Measurements from ENCODE around the gene LRRTM1.

LRRTM1 gene

DNA sequence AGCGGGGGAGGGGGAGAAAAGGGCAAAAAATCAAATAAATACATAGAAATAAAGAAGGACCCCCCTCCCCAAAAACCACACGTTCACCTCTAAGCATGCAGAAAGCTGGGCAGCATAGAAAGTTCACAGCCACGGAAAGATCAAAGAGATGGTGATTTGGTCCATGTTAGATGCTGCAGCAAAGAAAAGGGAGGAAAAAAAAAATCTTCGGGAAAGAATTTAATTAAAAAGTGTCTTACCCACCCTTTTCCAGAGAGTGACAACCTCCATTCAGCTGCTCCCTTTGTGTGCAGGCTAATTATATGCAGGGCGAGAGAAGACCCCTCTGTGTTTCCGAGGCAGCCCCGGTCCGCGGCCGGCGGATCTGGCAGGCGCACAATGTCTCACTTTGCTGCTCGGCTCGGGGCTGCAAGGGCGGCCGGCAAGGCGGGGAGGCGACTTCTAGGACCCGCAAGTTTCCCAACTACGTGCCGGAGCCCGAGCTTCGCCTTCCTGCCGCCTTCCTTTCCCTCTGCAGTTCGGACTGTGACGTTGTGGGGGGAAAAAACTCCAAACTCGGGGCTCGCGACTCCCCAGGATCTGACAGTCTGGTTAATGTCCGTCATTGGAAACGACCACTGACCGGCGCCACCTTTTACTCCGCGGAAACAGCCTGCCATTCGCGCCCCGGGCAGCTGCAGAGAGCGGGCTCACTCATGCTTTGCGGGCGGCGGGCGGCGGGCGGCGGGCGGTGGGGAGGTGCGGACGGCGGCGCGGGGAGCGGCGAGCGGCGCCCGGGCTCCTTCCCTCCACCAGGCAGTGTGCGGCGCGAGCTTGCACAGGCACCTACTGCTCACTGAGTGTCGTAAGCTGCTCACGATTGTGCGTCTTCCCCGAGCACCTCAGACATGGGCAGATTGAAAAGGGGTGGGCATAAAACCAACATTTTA is at the start of gene LRRTM1:
Gene LRRTM1, minus strand, starts transcription at position 844 of the 929 bp plus-strand sequence. CDS start 933 bp downstream, outside the sequence.
- DNase-seq (ENCODE audit: low read depth), result no peak

DNA sequence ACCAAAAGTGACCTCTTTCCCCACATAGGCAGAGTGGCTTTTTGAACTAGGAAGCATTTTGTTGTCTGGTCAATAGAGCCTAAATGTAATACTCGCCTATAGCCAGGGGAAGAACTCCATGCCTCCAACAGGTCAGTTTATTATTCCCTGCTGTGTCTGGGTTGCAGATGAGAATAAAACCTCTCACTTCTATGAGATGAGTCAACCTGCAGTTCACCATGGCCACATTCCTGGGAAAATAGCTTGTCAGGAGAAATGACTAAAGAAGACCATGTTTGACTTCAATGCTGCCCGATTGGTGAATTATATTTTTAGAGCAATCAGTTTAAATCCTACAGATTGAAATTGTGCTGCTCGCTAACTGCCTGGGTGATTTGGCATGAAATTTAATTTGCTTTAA is 46.7 kb upstream of the LRRTM1 start:
- DNase-seq (ENCODE audit: low read depth), result no peak

GRCh38 chr2:80348953-80349352 is 44.4 kb upstream of the LRRTM1 start:
- DNase-seq (ENCODE audit: low read depth), result no peak

DNA sequence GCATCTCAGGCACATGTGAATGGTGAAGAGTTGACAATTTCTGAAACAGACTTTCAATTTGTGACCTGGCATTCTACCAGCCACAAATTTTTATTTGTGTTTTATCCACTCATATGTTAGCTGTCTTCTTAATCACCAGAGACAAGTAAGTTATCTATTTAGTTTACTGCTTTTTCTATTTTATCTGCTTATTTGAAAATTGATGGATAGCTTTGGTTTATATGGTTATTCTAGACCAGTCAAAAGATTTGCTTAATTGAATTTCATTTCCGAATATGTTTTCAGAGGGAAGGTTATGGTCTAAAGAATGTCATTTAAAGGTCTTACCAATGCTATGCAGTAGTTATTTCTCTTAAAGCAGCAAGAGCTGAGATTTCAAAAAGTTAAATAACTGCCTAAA is 43.5 kb upstream of the LRRTM1 start:
- DNase-seq (ENCODE audit: low read depth), result no peak

DNA sequence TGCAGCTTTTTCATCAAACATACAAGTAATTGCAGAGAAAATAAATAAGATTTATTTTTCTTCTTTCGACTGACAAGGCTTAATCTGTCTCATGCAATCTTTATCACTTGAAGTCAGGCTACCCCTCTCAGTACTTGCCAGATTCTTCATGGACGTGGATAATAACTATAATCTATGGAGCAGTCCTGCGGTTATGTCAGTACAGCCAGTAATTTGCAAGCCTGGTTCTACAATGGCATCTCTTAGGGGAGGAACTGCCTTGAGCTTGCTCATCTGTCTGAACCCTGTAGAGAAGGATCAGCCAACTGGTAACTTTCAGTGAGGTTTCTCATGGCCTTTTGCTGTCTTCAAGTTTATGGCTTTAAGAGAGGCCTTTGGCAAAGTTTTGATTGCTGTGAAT is 35.5 kb upstream of the LRRTM1 start:
- no peak for DNase-seq (ENCODE audit: low read depth)

- DNase-seq (ENCODE audit: low read depth), result no peak
Measured at GRCh38 chr2:80338794-80339193, 34.2 kb upstream of the LRRTM1 start.

- no peak for DNase-seq (ENCODE audit: low read depth)
Measured at GRCh38 chr2:80335411-80335810, 30.9 kb upstream of the LRRTM1 start.

DNA sequence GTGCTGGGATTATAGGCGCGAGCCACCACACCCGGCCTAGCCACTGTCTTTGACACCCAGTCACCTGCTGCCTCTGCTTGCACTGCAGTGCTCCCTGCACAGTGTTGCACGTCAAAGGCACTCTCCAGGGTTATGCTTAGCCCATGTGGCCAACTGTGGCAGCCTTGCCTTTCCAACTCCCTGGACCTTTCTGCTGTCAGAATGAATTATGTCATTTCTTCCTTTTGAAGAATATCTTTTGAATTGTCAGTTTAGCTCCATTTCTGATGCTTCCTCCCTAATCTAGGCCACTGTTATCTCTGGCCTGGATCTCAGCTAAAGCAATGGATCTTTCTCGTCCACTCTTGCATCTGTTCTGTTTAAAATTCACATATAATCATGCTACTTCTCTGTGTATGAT is 29.3 kb upstream of the LRRTM1 start:
- DNase-seq (ENCODE audit: low read depth), result no peak

DNA sequence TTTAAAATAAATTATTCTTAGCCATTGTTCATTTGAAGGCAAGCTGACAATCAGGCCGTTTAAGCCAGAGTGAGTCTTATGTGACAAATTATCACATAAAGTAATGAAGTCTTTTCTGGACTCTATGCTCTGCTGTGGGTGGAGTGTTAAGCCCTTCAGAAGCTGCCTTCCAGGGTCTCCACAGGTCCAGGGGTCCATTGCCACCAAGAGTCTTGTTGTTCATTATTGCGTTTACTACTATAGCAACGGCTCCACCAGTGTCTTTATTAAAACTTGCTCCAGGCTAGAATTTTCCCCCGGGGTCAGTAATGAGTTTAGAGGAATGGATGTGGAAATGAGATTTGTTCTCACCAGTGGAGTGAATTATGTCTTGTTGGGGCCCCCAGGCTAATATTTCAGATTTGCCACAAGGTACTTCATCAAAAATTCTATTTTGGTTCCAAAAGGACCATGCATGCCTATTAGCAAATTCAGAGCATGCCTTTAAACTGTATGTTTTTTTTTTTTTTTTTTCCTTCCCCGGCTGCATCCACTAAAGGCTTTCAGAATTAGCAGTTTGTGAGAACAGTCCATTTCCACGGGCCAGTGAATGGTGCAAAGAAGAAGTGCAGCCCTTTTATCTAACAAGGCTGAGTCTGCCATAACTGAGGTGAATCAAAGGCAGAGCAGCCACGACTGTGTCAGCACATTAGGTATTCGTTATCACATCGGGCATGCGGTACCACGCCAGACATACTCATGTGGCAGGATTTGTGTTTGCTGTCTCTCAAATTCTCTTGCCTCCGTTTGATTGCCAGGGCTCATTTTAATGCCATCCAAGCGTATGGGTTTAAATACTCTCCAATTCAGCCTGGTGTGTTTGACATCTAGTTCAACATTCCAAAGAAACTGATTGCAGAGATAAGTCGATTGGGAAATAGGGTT is 26.2 kb upstream of the LRRTM1 start:
- DNase-seq (ENCODE audit: low read depth), result no peak

- no peak for DNase-seq (ENCODE audit: low read depth)
Measured at GRCh38 chr2:80329491-80329890, 24.9 kb upstream of the LRRTM1 start.

DNA sequence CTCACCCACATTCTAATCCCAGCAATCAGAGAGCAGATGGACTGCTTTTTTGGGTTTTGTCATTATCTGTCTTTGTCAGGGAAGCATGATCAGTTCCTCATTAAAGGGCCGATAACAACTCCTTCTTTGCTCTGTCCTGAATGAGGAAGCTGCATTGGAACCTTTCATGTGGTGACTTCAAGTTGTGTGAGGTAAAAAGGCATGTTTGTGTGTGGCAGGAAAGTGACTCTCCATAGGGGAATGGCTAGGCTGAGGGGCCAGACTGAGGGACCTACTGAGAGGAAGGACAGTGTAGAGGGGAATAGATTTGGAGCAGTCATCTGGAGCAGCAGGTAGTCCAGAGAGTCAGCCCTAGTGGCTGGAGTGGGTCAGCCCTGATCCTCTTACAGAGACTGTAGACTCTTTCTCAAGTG is 23.6 kb upstream of the LRRTM1 start:
- no peak for DNase-seq (ENCODE audit: low read depth)

DNA sequence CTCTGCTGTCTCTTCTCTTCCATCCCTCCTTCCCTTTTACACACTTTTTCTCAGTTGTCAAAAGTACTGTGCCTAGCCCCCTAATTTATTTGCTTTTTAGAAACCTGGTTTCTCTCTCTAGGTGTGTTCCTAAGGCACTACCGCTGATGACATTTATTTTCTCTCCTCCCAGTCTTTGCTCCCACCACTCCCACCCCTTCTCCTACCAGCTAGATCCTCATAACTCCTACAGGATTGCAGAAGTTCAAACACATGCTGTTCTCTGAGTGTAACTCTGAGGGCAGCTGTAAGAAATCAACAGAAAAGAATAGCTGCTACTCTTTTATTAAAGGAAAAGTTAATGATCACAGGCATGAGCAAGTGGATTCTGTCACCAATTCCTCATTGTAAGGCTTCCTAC is 22.3 kb upstream of the LRRTM1 start:
- no peak for DNase-seq (ENCODE audit: low read depth)

DNA sequence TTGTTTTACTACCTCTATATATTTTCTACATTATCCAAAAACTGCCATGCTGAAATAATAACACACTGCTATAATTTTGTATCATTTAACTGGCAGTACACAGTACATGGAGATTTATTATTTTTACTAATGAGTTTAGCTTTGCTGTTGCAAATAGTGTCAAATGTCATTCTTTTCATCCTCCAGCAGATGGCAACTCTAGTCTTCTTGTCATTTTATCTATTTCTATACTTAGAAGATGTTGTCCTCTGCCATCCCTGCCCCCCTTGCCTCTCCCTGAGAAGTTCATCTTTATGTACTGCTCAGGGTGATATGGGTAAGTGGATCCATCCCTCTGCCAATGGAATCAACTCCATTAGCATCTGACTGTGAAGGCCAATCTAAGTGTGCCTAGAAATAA is 21.7 kb upstream of the LRRTM1 start:
- no peak for DNase-seq (ENCODE audit: low read depth)

GRCh38 chr2:80324525-80324924 is 20.0 kb upstream of the LRRTM1 start:
- DNase-seq (ENCODE audit: low read depth), result no peak

DNA sequence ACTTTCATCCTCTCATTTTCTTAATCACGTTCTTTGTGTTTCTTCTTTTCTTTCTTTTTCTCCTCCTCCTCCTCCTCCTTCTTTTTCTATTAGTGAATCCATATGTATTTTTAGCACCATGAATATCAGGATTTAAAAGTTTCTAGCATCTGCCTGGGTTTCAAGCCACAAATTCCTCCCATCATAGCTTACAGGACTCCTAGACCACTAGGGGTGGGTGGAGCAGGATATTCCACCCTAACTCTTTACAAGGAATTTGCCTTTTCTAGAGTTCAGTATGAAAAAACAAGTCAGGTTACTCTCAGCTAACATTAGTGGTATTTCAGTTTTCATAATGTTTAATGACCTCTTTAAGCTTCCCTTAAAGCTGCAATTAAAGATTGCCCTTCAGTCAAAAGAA is 19.1 kb upstream of the LRRTM1 start:
- no peak for DNase-seq (ENCODE audit: low read depth)

DNA sequence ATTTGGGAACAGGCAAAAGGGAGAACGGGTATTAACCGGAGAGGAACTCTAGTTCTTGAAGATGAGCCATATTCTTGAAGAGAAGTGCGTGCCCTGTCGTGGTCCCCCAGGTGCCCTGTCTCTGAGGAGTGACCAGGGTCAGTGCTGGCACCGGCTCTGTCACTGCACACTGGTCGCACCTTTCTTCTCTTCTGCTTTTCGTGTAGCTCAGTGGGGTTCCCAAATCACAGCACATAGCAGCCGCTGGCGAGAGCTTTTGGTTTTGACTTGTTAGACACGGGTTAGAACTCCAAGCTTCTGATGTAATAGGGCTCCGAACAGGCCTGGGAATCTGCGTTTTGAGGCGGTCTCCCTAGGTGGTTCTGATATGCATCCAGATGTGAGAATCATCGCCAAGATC is 18.4 kb upstream of the LRRTM1 start:
- DNase-seq (ENCODE audit: low read depth), result no peak

DNA sequence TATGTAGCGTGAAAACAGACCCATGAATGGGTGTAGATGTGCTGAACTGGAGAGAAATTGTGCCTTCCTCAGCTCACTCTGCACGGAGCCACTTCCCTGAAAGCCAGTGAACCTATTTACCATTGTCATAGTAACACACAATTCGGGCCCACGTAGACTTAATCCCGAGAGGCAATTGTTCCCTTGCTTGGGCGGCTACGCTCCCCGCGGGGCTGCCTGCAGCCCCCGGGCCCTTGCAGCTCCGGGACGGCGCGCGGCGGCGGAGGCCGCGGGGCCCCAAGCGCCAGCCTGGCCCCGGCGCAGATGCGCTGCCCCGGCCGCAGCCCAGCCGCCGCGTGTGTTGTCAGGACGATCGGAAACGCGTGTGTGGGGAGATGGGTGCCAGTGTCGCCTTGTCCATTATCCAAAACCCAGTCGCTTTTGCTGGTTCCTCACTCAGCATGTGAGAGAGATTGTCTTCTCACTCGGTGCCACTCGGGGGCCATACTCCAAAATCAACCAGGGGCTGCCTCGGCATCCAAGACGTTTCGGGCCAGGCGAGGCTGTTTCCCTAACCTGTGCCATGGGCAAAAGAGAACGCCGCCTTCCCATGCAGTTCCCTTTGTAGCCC is 17.9 kb upstream of the LRRTM1 start:
- no peak for DNase-seq (ENCODE audit: low read depth)

- no peak for DNase-seq (ENCODE audit: low read depth)
Measured at GRCh38 chr2:80312282-80312839, 7.8 kb upstream of the LRRTM1 start.

GRCh38 chr2:80311304-80311703 is 6.8 kb upstream of the LRRTM1 start:
- no peak for DNase-seq (ENCODE audit: low read depth)

DNA sequence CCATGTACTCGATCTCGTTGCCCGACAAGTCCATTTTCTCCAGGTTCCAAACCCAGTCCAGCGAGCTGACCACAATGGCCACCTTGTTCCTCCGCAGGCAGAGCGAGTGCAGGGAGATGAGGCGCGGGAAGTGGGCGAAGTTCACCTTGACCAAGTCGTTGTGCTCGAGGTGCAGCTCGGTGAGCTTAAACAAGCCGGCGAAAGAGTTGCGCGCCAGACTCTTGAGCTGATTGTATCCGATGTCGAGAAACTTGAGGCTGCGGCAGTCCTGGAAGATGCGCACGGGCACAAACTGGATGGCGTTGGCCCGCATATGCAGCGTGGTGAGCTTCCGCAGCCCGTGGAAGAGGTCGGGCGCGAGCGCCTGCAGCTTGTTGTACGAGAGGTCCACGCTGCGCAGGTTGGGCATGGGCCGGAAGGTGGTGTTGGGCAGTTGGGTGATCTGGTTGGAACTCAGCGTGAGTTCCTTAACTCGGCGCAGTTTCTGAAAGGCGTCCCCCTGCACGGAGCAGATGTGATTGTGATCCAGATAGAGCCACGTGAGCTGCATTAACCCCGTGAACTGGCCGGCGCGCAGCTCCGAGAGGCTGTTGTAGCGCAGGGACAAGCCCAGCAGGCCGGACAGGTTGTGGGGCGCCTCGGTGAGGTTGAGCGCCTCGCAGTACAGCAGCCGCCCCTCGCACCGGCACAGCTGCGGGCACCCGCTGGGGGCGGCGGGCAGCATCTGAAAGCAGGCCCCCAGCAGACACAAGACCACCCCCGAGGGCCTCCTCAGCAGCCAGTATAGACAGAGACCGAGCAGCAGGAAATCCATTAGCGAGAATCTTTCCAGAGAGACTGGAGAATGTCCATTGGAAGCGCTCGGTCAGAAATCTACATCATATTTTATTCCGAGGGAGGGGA is 1.3 kb downstream of the LRRTM1 start:
- no peak for DNase-seq (ENCODE audit: low read depth)
